Thymus (tissue), 11 donors: Measurements from ENCODE around the gene RFX3. TPM values are rescaled to one million over a fixed set of nuclear protein-coding genes. Genes with fewer than 3 reads are reported as not detected.

Experiments used
- DNase-seq, 9 donors: peaks; one replicate each; pipeline ENCODE4 v3.0.0-alpha.2; 2013; ENCODE audit warnings: low spot score in 9 of 9, low read depth in 6 of 9, missing footprints in 1 of 9
- H3K27ac ChIP-seq, 2 donors: one replicate each; pipeline ENCODE4 v1.5.1; 2013; ENCODE audit warnings: control low read depth in 1 of 2, low read depth in 1 of 2, low read length in 1 of 2, mild to moderate bottlenecking in 1 of 2, moderate library complexity in 1 of 2
- H3K27me3 ChIP-seq, 2 donors: one replicate each; pipeline ENCODE4 v1.5.1; 2013; ENCODE audit warnings: low read length in 1 of 2; ENCODE audit not compliant: control insufficient read depth in 2 of 2, insufficient read depth in 1 of 2
- H3K36me3 ChIP-seq, 2 donors: one replicate each; pipeline ENCODE4 v1.5.1; 2013; ENCODE audit warnings: low read length in 1 of 2, mild to moderate bottlenecking in 1 of 2, moderate library complexity in 1 of 2; ENCODE audit not compliant: control insufficient read depth in 2 of 2, insufficient read depth in 2 of 2
- H3K4me1 ChIP-seq, 2 donors: one replicate each; pipeline ENCODE4 v1.5.1; 2013; ENCODE audit warnings: low read length in 2 of 2; ENCODE audit not compliant: control insufficient read depth in 2 of 2, insufficient read depth in 2 of 2
- H3K4me3 ChIP-seq, 2 donors: one replicate each; pipeline ENCODE4 v1.5.1; 2013; ENCODE audit warnings: low read length in 2 of 2, control low read depth in 1 of 2, mild to moderate bottlenecking in 1 of 2
- H3K9me3 ChIP-seq, 2 donors: one replicate each; pipeline ENCODE4 v1.5.1; 2013; ENCODE audit warnings: low read length in 1 of 2, mild to moderate bottlenecking in 1 of 2; ENCODE audit not compliant: control insufficient read depth in 2 of 2, insufficient read depth in 1 of 2
- WGBS: extraction: QIAGEN DNeasy Blood & Tissue Kit; methylation state at CpG from one replicate; pipeline ENCODE4 v1.1.7; 2013; 5-methylcytosine and 5-hydroxymethylcytosine counted together
- polyA plus RNA-seq: library from polyadenylated mRNA; stranded (reverse); fragments of 200-250 nt; gene quantifications from one replicate; pipeline ENCODE4 v1.2.3, GENCODE V29; 2013
- total RNA-seq: library from RNA; stranded (reverse); fragments of 120-200 nt; gene quantifications from one replicate; pipeline ENCODE4 v1.2.4, GENCODE V29; 2013
- donor health status: healthy.

RFX3 gene
- total and polyA plus RNA-seq, 2 donors = 5.1 to 7.8 TPM

- no peak for DNase-seq
Observed at GRCh38 chr9:3238236-3238635, 287.6 kb downstream of the RFX3 start.

GRCh38 chr9:3237121-3237520, 288.7 kb downstream of the RFX3 start:
- H3K4me3 ChIP-seq = no peak overlapping the region

More at GRCh38 chr9:3238236-3238635, 287.6 kb downstream of the RFX3 start:
- Histone ChIP-seq H3K27me3 (no peaks in the 10 kb centered on the region), H3K4me3 (no peak overlapping the region), H3K9me3 (no peaks in the 10 kb centered on the region), H3K4me1 (no peaks in the 10 kb centered on the region), H3K27ac (no peak overlapping the region), H3K36me3 (peaks cover 0 to 7% of the 10 kb centered on the region in 2 donors)
- 96% methylated on average over 4 of the region's 4 CpGs for WGBS

GRCh38 chr9:3235497-3235896, 290.3 kb downstream of the RFX3 start:
- no peaks in the 10 kb centered on the region for H3K9me3 ChIP-seq
- H3K27me3 ChIP-seq = no peaks in the 10 kb centered on the region
- H3K36me3 ChIP-seq = peaks cover 0 to 7% of the 10 kb centered on the region in 2 donors
- DNase-seq = no peak
- no peaks in the 10 kb centered on the region for H3K4me1 ChIP-seq
- H3K4me3 ChIP-seq = no peak overlapping the region
- 99% methylated on average over 1 of the region's 1 CpG for WGBS
- H3K27ac ChIP-seq = no peak overlapping the region

More at GRCh38 chr9:3237121-3237520, 288.7 kb downstream of the RFX3 start:
- DNase-seq = no peak
- Histone ChIP-seq H3K27ac (no peak overlapping the region), H3K36me3 (peaks cover 0 to 7% of the 10 kb centered on the region in 2 donors), H3K4me1 (no peaks in the 10 kb centered on the region), H3K27me3 (no peaks in the 10 kb centered on the region), H3K9me3 (no peaks in the 10 kb centered on the region)

- Histone ChIP-seq H3K4me1 (no peaks in the 10 kb centered on the region), H3K27me3 (no peaks in the 10 kb centered on the region), H3K4me3 (no peak overlapping the region), H3K9me3 (no peaks in the 10 kb centered on the region), H3K27ac (no peak overlapping the region), H3K36me3 (peaks cover 3 to 4% of the 10 kb centered on the region in 2 donors)
- DNase-seq = no peak
- WGBS = 96% methylated on average over 7 of the region's 7 CpGs
Observed at GRCh38 chr9:3224931-3225330, 300.9 kb downstream of the RFX3 start.

GRCh38 chr9:3215658-3216057, 310.1 kb downstream of the RFX3 start:
- WGBS = 98% methylated on average over 1 of the region's 1 CpG

GRCh38 chr9:3214741-3215140, 311.1 kb downstream of the RFX3 start:
- H3K4me1 ChIP-seq = no peaks in the 10 kb centered on the region
- H3K9me3 ChIP-seq = no peaks in the 10 kb centered on the region
- WGBS = 79% methylated on average over 4 of the region's 4 CpGs
- H3K27ac ChIP-seq = no peak overlapping the region
- no peaks in the 10 kb centered on the region for H3K36me3 ChIP-seq
- DNase-seq = no peak
- H3K27me3 ChIP-seq = no peaks in the 10 kb centered on the region
- H3K4me3 ChIP-seq = no peak overlapping the region

More at GRCh38 chr9:3215658-3216057, 310.1 kb downstream of the RFX3 start:
- no peak for DNase-seq
- Histone ChIP-seq H3K27me3 (no peaks in the 10 kb centered on the region), H3K9me3 (no peaks in the 10 kb centered on the region), H3K4me3 (no peak overlapping the region), H3K27ac (no peak overlapping the region), H3K4me1 (no peaks in the 10 kb centered on the region), H3K36me3 (no peaks in the 10 kb centered on the region)

GRCh38 chr9:3205421-3206095, 320.2 kb downstream of the RFX3 start:
- no peaks in the 10 kb centered on the region for H3K36me3 ChIP-seq
- DNase-seq = no peak
- no peak overlapping the region for H3K27ac ChIP-seq
- no peaks in the 10 kb centered on the region for H3K4me1 ChIP-seq
- H3K9me3 ChIP-seq = no peaks in the 10 kb centered on the region
- H3K27me3 ChIP-seq = no peaks in the 10 kb centered on the region
- 85% methylated on average over 1 of the region's 1 CpG for WGBS
- no peak overlapping the region for H3K4me3 ChIP-seq

- 97% methylated on average over 4 of the region's 4 CpGs for WGBS
- no peak overlapping the region for H3K4me3 ChIP-seq
- no peak overlapping the region for H3K27ac ChIP-seq
- peaks cover 0 to 2% of the 10 kb centered on the region in 2 donors for H3K27me3 ChIP-seq
- no peaks in the 10 kb centered on the region for H3K4me1 ChIP-seq
- H3K9me3 ChIP-seq = no peaks in the 10 kb centered on the region
- no peak for DNase-seq
- no peaks in the 10 kb centered on the region for H3K36me3 ChIP-seq
Observed at GRCh38 chr9:3200331-3200774, 325.4 kb downstream of the RFX3 start.

GRCh38 chr9:3193791-3194190, 332.0 kb downstream of the RFX3 start:
- Histone ChIP-seq H3K9me3 (no peaks in the 10 kb centered on the region), H3K4me1 (no peaks in the 10 kb centered on the region), H3K4me3 (no peak overlapping the region), H3K27ac (no peak overlapping the region), H3K27me3 (peaks cover 0 to 2% of the 10 kb centered on the region in 2 donors), H3K36me3 (no peaks in the 10 kb centered on the region)
- no peak for DNase-seq
- WGBS = 92% methylated on average over 4 of the region's 4 CpGs
